Thoracic aorta (tissue), 2 donors: Measurements from ENCODE around the gene LUM. TPM values are rescaled to one million over a fixed set of nuclear protein-coding genes. Genes with fewer than 3 reads are reported as not detected.

Experiments
- ATAC-seq: fragments of 150-250 bp; one replicate; pipeline ENCODE4 v1.8.0; 2017; ENCODE audit warnings: low read depth; ENCODE audit not compliant: insufficient number of reproducible peaks, low FRiP score
- DNase-seq: peaks from one replicate; pipeline ENCODE4 v3.0.0-alpha.2; 2020; ENCODE audit warnings: low spot score
- H3K27ac ChIP-seq, 2 donors: fragments of 200-600 bp; sonication (generic); 1 replicate in 1 of 2; 2 replicates in 1 of 2; pipeline ENCODE4 v1.5.1; 2016; ENCODE audit warnings: mild to moderate bottlenecking in 2 of 2, moderate library complexity in 2 of 2
- H3K27me3 ChIP-seq: fragments of 200-600 bp; sonication (generic); replicated peaks from 2 replicates; pipeline ENCODE4 v1.6.0; 2016; ENCODE audit warnings: mild to moderate bottlenecking; ENCODE audit not compliant: insufficient read depth
- H3K36me3 ChIP-seq: fragments of 200-600 bp; sonication (generic); one replicate; pipeline ENCODE4 v1.5.1; 2016
- H3K4me1 ChIP-seq, 2 donors: fragments of 200-600 bp; sonication (generic); 1 replicate in 1 of 2; 2 replicates in 1 of 2; pipeline versions ENCODE4 v1.5.1 to v1.6.0; 2016; ENCODE audit warnings: low read depth in 2 of 2, mild to moderate bottlenecking in 1 of 2; ENCODE audit not compliant: control insufficient read depth in 1 of 2
- H3K4me3 ChIP-seq: fragments of 200-600 bp; sonication (generic); 2 replicates; pipeline ENCODE4 v1.5.1; 2016; ENCODE audit warnings: mild to moderate bottlenecking
- H3K9me3 ChIP-seq: fragments of 200-600 bp; sonication (generic); 2 replicates; pipeline ENCODE4 v1.5.1; 2016
- total RNA-seq, 2 donors: library from RNA; depleted of rRNA; stranded (reverse); fragments of >200 nt; gene quantifications; one replicate each; pipeline versions ENCODE4 v1.1.0 to v1.2.3, GENCODE V29; 2016
- TF ChIP-seq, protein P1 (sequence below): fragments of 200-600 bp; sonication (generic); IDR thresholded peaks from one replicate; pipeline ENCODE4 v1.5.1; 2019; ENCODE audit warnings: antibody characterized with exemption

The LUM gene
- total RNA-seq, 2 donors from 2014 or later, result 138 to 257 TPM

DNA sequence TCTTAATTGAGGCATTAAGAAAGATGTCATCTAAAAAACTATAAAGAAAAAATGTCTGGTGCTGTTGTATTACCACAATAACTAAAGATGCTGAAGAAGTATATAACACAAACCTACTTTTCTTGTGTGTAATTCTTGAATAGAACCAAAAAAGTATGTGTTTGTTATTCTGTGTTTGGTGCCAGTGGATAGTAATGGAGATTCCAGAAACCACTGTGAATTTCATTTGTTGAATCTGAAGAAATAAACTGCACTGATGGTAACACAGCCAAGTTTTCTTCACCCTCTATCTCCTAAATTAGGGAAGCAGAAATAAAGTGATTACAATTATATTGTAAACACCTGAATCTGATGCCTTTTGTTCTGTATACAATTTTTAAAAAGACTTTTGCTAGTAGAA, 40.4 kb downstream of the LUM start:
- no peak overlapping the region for H3K27ac ChIP-seq
- H3K27me3 ChIP-seq, result no peaks in the 10 kb centered on the region
- H3K36me3 ChIP-seq, result no peaks in the 10 kb centered on the region
- no peak overlapping the region for H3K4me3 ChIP-seq
- DNase-seq (no peak), ATAC-seq (no peak)
- TF ChIP-seq, protein P1, sequence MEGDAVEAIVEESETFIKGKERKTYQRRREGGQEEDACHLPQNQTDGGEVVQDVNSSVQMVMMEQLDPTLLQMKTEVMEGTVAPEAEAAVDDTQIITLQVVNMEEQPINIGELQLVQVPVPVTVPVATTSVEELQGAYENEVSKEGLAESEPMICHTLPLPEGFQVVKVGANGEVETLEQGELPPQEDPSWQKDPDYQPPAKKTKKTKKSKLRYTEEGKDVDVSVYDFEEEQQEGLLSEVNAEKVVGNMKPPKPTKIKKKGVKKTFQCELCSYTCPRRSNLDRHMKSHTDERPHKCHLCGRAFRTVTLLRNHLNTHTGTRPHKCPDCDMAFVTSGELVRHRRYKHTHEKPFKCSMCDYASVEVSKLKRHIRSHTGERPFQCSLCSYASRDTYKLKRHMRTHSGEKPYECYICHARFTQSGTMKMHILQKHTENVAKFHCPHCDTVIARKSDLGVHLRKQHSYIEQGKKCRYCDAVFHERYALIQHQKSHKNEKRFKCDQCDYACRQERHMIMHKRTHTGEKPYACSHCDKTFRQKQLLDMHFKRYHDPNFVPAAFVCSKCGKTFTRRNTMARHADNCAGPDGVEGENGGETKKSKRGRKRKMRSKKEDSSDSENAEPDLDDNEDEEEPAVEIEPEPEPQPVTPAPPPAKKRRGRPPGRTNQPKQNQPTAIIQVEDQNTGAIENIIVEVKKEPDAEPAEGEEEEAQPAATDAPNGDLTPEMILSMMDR, result no peak
- peaks cover 6 to 22% of the 10 kb centered on the region in 2 donors for H3K4me1 ChIP-seq
- H3K9me3 ChIP-seq, result no peaks in the 10 kb centered on the region

- Histone ChIP-seq H3K4me3 (no peak overlapping the region), H3K4me1 (no peaks in the 10 kb centered on the region), H3K27me3 (no peaks in the 10 kb centered on the region), H3K27ac (no peak overlapping the region), H3K9me3 (no peaks in the 10 kb centered on the region), H3K36me3 (no peaks in the 10 kb centered on the region)
- ATAC-seq, result no peak
- no peak for DNase-seq
- TF ChIP-seq, protein P1, result no peak
Observed at GRCh38 chr12:91065396-91065795, 45.9 kb downstream of the LUM start.

GRCh38 chr12:91064640-91065039, 46.7 kb downstream of the LUM start:
- TF ChIP-seq, protein P1, result no peak
- no peak overlapping the region for H3K4me3 ChIP-seq
- H3K9me3 ChIP-seq, result no peaks in the 10 kb centered on the region
- H3K27ac ChIP-seq, result no peak overlapping the region
- DNase-seq (no peak), ATAC-seq (no peak)
- H3K27me3 ChIP-seq, result no peaks in the 10 kb centered on the region
- H3K36me3 ChIP-seq, result no peaks in the 10 kb centered on the region
- H3K4me1 ChIP-seq, result no peaks in the 10 kb centered on the region

GRCh38 chr12:91061091-91061490, 50.2 kb downstream of the LUM start:
- Histone ChIP-seq H3K36me3 (no peaks in the 10 kb centered on the region), H3K4me3 (no peak overlapping the region), H3K27ac (no peak overlapping the region), H3K4me1 (no peaks in the 10 kb centered on the region), H3K27me3 (no peaks in the 10 kb centered on the region), H3K9me3 (no peaks in the 10 kb centered on the region)
- no peak for ATAC-seq
- TF ChIP-seq, protein P1, result no peak
- DNase-seq, result no peak

GRCh38 chr12:91059211-91059610, 52.1 kb downstream of the LUM start:
- TF ChIP-seq, protein P1, result no peak
- Histone ChIP-seq H3K4me3 (no peak overlapping the region), H3K4me1 (peaks cover 0 to 5% of the 10 kb centered on the region in 2 donors), H3K27me3 (no peaks in the 10 kb centered on the region), H3K9me3 (no peaks in the 10 kb centered on the region), H3K36me3 (no peaks in the 10 kb centered on the region), H3K27ac (no peak overlapping the region)
- DNase-seq, result no peak
- ATAC-seq, result no peak
